SHP77 (cell line): ENCODE data around the gene OR14C36.
"Not testable (repeated sequence)": the region's sequence is repeated elsewhere in the genome, so short reads cannot be mapped to it uniquely, and the experiment has no call there.

Experiments
- DNase-seq, 2 experiments: peaks; one replicate each; lab custom pipeline; 2025; lab: John Stamatoyannopoulos, UW

OR14C36 gene

GRCh38 chr1:248348475-248348874, at the start of gene OR14C36:
OR14C36 (plus strand) TSS chr1:248348775; CDS start chr1:248348775, 0 bp downstream.
- no peak for DNase-seq

- no peak for DNase-seq
These were observed 45.3 kb upstream of the OR14C36 start, which contains the start of gene OR2T12 for GRCh38 chr1:248303324-248303723. OR2T12 (minus strand) TSS chr1:248303424; CDS start chr1:248295578, 7,846 bp downstream.

GRCh38 chr1:248305672-248306071, 42.9 kb upstream of the OR14C36 start:
- not testable (repeated sequence) for DNase-seq

- no peak for DNase-seq
These were observed 42.5 kb upstream of the OR14C36 start for GRCh38 chr1:248306103-248306502.

- not testable (repeated sequence) for DNase-seq
These were observed 41.8 kb upstream of the OR14C36 start for GRCh38 chr1:248306740-248307139.

- no peak for DNase-seq
These were observed 31.8 kb upstream of the OR14C36 start for GRCh38 chr1:248316796-248317195.

GRCh38 chr1:248324468-248324867, 24.1 kb upstream of the OR14C36 start, which contains the start of gene OR2M7:
OR2M7 (minus strand) TSS chr1:248324568; CDS start chr1:248324568, 0 bp downstream.
- no peak for DNase-seq

- DNase-seq, result no peak
These were observed 5.1 kb upstream of the OR14C36 start for GRCh38 chr1:248343451-248343850.

- DNase-seq, result no peak
These were observed 10.8 kb downstream of the OR14C36 start for GRCh38 chr1:248359415-248359814.

GRCh38 chr1:248361121-248361715, 12.6 kb downstream of the OR14C36 start, which contains the start of gene OR2T4:
OR2T4 (plus strand) TSS chr1:248361665; CDS start chr1:248361665, 0 bp downstream.
- DNase-seq, result no peak

- DNase-seq, result no peak
These were observed 18.0 kb downstream of the OR14C36 start for GRCh38 chr1:248366609-248367008.

- no peak for DNase-seq
These were observed 23.8 kb downstream of the OR14C36 start for GRCh38 chr1:248372394-248372793.

GRCh38 chr1:248373761-248374160, 25.2 kb downstream of the OR14C36 start:
- DNase-seq, result no peak

- DNase-seq, result no peak
These were observed 26.9 kb downstream of the OR14C36 start, which contains the start of gene OR2T6 for GRCh38 chr1:248375446-248375845. OR2T6 (plus strand) TSS chr1:248375746; CDS start chr1:248387609, 11,863 bp downstream.

- no peak for DNase-seq
These were observed 28.3 kb downstream of the OR14C36 start for GRCh38 chr1:248376916-248377315.

- no peak for DNase-seq
These were observed 32.3 kb downstream of the OR14C36 start for GRCh38 chr1:248380854-248381253.

- no peak for DNase-seq
These were observed 39.9 kb downstream of the OR14C36 start for GRCh38 chr1:248388426-248388825.

GRCh38 chr1:248393050-248393449, 44.5 kb downstream of the OR14C36 start:
- no peak for DNase-seq
